Activated CD8-positive, alpha-beta T cell treated with anti-CD3 and anti-CD28 coated beads, Interleukin-2, amount 10 ng/mL, durations not matched to agents 7 days and 5 days (primary cell): ENCODE data around the gene ANKHD1. TPM values are rescaled to one million over a fixed set of nuclear protein-coding genes. Genes with fewer than 3 reads are reported as not detected.

Experiments
- ATAC-seq: fragments of 150-1000 bp; cut with Tn5 transposase; one replicate; pipeline ENCODE4 v1.10.0; 2021; ENCODE audit warnings: moderate library complexity
- CTCF ChIA-PET: fragments of 350-600 bp; sonication (Branson Sonifier 250); formaldehyde crosslinking; loops from one replicate; lab custom pipeline; 2021; ENCODE audit warnings: antibody characterized with exemption; lab: Charles Lee
- POLR2A ChIA-PET: fragments of 350-600 bp; sonication (Branson Sonifier 250); formaldehyde crosslinking; loops from one replicate; lab custom pipeline; 2021; ENCODE audit warnings: antibody characterized with exemption; lab: Charles Lee
- DNase-seq: peaks from one replicate; pipeline ENCODE4 v3.0.0-alpha.2; 2020
- H3K27ac Mint-ChIP-seq: one replicate; pipeline ENCODE4 v1.8.0; 2021; ENCODE audit warnings: mild to moderate bottlenecking, mixed read lengths
- H3K27me3 Mint-ChIP-seq: one replicate; pipeline ENCODE4 v1.8.0; 2021; ENCODE audit warnings: low read depth, mixed read lengths
- H3K36me3 Mint-ChIP-seq: one replicate; pipeline ENCODE4 v1.8.0; 2021; ENCODE audit warnings: low read depth, mixed read lengths
- H3K4me1 Mint-ChIP-seq: one replicate; pipeline ENCODE4 v1.8.0; 2021; ENCODE audit warnings: low read depth, mixed read lengths
- H3K4me3 Mint-ChIP-seq: one replicate; pipeline ENCODE4 v1.8.0; 2021; ENCODE audit warnings: mild to moderate bottlenecking, mixed read lengths
- H3K9me3 Mint-ChIP-seq: one replicate; pipeline ENCODE4 v1.8.0; 2022; ENCODE audit warnings: mixed read lengths; ENCODE audit not compliant: insufficient read depth
- total RNA-seq, 2 experiments: library from RNA; stranded (reverse); gene quantifications; one replicate each; pipeline ENCODE4 v1.2.3, GENCODE V29; 2021

Gene ANKHD1
- total RNA-seq, 2 experiments from 2014 or later, result 108 to 112 TPM

- POLR2A ChIA-PET, result interaction anchor here (0.6 to 1.9 kb wide), 3 partner anchors 8 to 83 kb away, joined by 3 to 39 read pairs (median 4); partner anchors contain the start of genes EIF4EBP3 and TMCO6
- ATAC-seq (peak; percentile 21), DNase-seq (no peak)
- Mint-ChIP-seq H3K4me1 (peaks cover 49% of the 10 kb centered on the region), H3K27ac (peak overlapping the region; percentile 82), H3K4me3 (peak overlapping the region; percentile 77), H3K27me3 (no peaks in the 10 kb centered on the region), H3K36me3 (peaks cover 39% of the 10 kb centered on the region), H3K9me3 (no peaks in the 10 kb centered on the region)
- CTCF ChIA-PET, result interaction anchor here (0.6 to 2.7 kb wide), 2 partner anchors 9 to 86 kb away, joined by 3 to 15 read pairs; partner anchors contain the start of gene EIF4EBP3
Measured at GRCh38 chr5:140556438-140556837, 154.8 kb downstream of the ANKHD1 start.

GRCh38 chr5:140557136-140557805 lies 155.6 kb downstream of the ANKHD1 start, which contains the start of gene SRA1:
TSS of gene SRA1 (minus strand) at chr5:140557473. CDS start at chr5:140557452, 21 bp downstream.
- ChIA-PET CTCF (interaction anchor here (0.9 to 2.7 kb wide), 2 partner anchors 10 to 91 kb away, joined by 3 to 15 read pairs; partner anchors contain the start of genes EIF4EBP3 and IK), POLR2A (interaction anchor here (0.6 to 1.9 kb wide), 13 partner anchors 9 to 156 kb away, joined by 3 to 39 read pairs (median 4); partner anchors contain the start of genes EIF4EBP3, HARS1, HARS2 and IK)
- Mint-ChIP-seq H3K9me3 (no peaks in the 10 kb centered on the region), H3K27ac (peak within 1 kb of the TSS; percentile 82), H3K27me3 (no peaks in the 10 kb centered on the region), H3K4me1 (peaks cover 46% of the 10 kb centered on the region), H3K36me3 (peaks cover 38% of the 10 kb centered on the region), H3K4me3 (peak within 1 kb of the TSS; percentile 77)
- DNase-seq, result peak; percentile 90
- ATAC-seq, result peak; percentile 96

GRCh38 chr5:140557965-140558364 lies 156.3 kb downstream of the ANKHD1 start:
- no peaks in the 10 kb centered on the region for H3K27me3 Mint-ChIP-seq
- no peaks in the 10 kb centered on the region for H3K9me3 Mint-ChIP-seq
- H3K4me1 Mint-ChIP-seq, result peaks cover 46% of the 10 kb centered on the region
- DNase-seq, result no peak
- peaks cover 33% of the 10 kb centered on the region for H3K36me3 Mint-ChIP-seq
- ChIA-PET CTCF (interaction anchor here (2.7 kb wide), 1 partner anchor 11 kb away, joined by 15 read pairs; the partner anchor contains the start of gene EIF4EBP3), POLR2A (interaction anchor here (0.6 to 1.9 kb wide), 11 partner anchors 8 to 157 kb away, joined by 3 to 39 read pairs (median 4); partner anchors contain the start of genes EIF4EBP3, HARS1, HARS2 and IK)
- ATAC-seq, result no peak
- H3K4me3 Mint-ChIP-seq, result peak overlapping the region; percentile 77
- peak overlapping the region; percentile 82 for H3K27ac Mint-ChIP-seq

- ATAC-seq, result no peak
- no peak overlapping the region for H3K27ac Mint-ChIP-seq
- H3K27me3 Mint-ChIP-seq, result no peaks in the 10 kb centered on the region
- POLR2A ChIA-PET, result interaction anchor here (0.5 to 1.9 kb wide), 4 partner anchors 10 to 89 kb away, joined by 3 to 39 read pairs (median 5); partner anchors contain the start of genes EIF4EBP3, IK and NDUFA2
- CTCF ChIA-PET, result interaction anchor here (0.9 kb wide), 1 partner anchor 11 kb away, joined by 4 read pairs; the partner anchor contains the start of gene EIF4EBP3
- no peak overlapping the region for H3K4me3 Mint-ChIP-seq
- H3K36me3 Mint-ChIP-seq, result peaks cover 28% of the 10 kb centered on the region
- no peaks in the 10 kb centered on the region for H3K9me3 Mint-ChIP-seq
- H3K4me1 Mint-ChIP-seq, result peaks cover 46% of the 10 kb centered on the region
- DNase-seq, result no peak
Measured at GRCh38 chr5:140558542-140558941, 156.9 kb downstream of the ANKHD1 start.

- H3K27me3 Mint-ChIP-seq, result no peaks in the 10 kb centered on the region
- ChIA-PET CTCF (no interaction called here), POLR2A (no interaction called here)
- ATAC-seq (no peak), DNase-seq (no peak)
- peaks cover 38% of the 10 kb centered on the region for H3K4me1 Mint-ChIP-seq
- no peaks in the 10 kb centered on the region for H3K9me3 Mint-ChIP-seq
- H3K36me3 Mint-ChIP-seq, result peaks cover 18% of the 10 kb centered on the region
- H3K27ac Mint-ChIP-seq, result no peak overlapping the region
- H3K4me3 Mint-ChIP-seq, result no peak overlapping the region
Measured at GRCh38 chr5:140560227-140560626, 158.6 kb downstream of the ANKHD1 start.

- Mint-ChIP-seq H3K4me3 (no peak overlapping the region), H3K27ac (no peak overlapping the region)
- POLR2A ChIA-PET, result interaction anchor here (0.7 to 1.2 kb wide), 3 partner anchors 11 to 78 kb away, joined by 3 to 5 read pairs (median 3); partner anchors contain the start of gene EIF4EBP3
Measured at GRCh38 chr5:140561753-140562523, 160.3 kb downstream of the ANKHD1 start.

GRCh38 chr5:140563596-140563995 lies 162.0 kb downstream of the ANKHD1 start:
- H3K36me3 Mint-ChIP-seq, result peaks cover 29% of the 10 kb centered on the region
- H3K27ac Mint-ChIP-seq, result peak overlapping the region; percentile 93
- DNase-seq (no peak), ATAC-seq (no peak)
- H3K27me3 Mint-ChIP-seq, result no peaks in the 10 kb centered on the region
- peaks cover 46% of the 10 kb centered on the region for H3K4me1 Mint-ChIP-seq
- ChIA-PET CTCF (interaction anchor here (0.6 kb wide), 1 partner anchor 163 kb away, joined by 3 read pairs; no protein-coding TSS in a partner anchor), POLR2A (interaction anchor here (1.3 to 3.1 kb wide), 5 partner anchors 16 to 161 kb away, joined by 3 to 21 read pairs (median 5); partner anchors contain the start of genes ANKHD1, EIF4EBP3, IK and NDUFA2)
- no peaks in the 10 kb centered on the region for H3K9me3 Mint-ChIP-seq
- peak overlapping the region; percentile 89 for H3K4me3 Mint-ChIP-seq

More at GRCh38 chr5:140561753-140562523, 160.3 kb downstream of the ANKHD1 start:
- no peaks in the 10 kb centered on the region for H3K9me3 Mint-ChIP-seq
- CTCF ChIA-PET, result interaction anchor here (1.0 kb wide), 1 partner anchor 9 kb away, joined by 5 read pairs; no protein-coding TSS in a partner anchor
- H3K36me3 Mint-ChIP-seq, result peaks cover 14% of the 10 kb centered on the region
- H3K27me3 Mint-ChIP-seq, result no peaks in the 10 kb centered on the region
- H3K4me1 Mint-ChIP-seq, result peaks cover 38% of the 10 kb centered on the region
- ATAC-seq (no peak), DNase-seq (no peak)

- ChIA-PET CTCF (interaction anchor here (0.7 to 1.0 kb wide), 3 partner anchors 16 to 192 kb away, joined by 3 read pairs; partner anchors contain the start of genes IK and NDUFA2), POLR2A (interaction anchor here (1.3 to 3.1 kb wide), 6 partner anchors 17 to 162 kb away, joined by 3 to 21 read pairs (median 4); partner anchors contain the start of genes ANKHD1, EIF4EBP3, IK and NDUFA2)
- ATAC-seq (peak; percentile 92), DNase-seq (peak; percentile 99)
- Mint-ChIP-seq H3K27ac (peak within 1 kb of the TSS; percentile 93), H3K36me3 (peaks cover 34% of the 10 kb centered on the region), H3K4me3 (peak within 1 kb of the TSS; percentile 89), H3K9me3 (no peaks in the 10 kb centered on the region), H3K4me1 (peaks cover 54% of the 10 kb centered on the region), H3K27me3 (no peaks in the 10 kb centered on the region)
Measured at GRCh38 chr5:140564196-140565023, 162.8 kb downstream of the ANKHD1 start, which contains the start of the genes APBB3 and SLC35A4. TSS of gene APBB3 (minus strand) at chr5:140564598. CDS start at chr5:140564245, 353 bp downstream. TSS of gene SLC35A4 (plus strand) at chr5:140564828. CDS start at chr5:140567170, 2,342 bp downstream.

GRCh38 chr5:140565024-140565779 lies 163.6 kb downstream of the ANKHD1 start:
- Mint-ChIP-seq H3K36me3 (peaks cover 38% of the 10 kb centered on the region), H3K4me1 (peaks cover 62% of the 10 kb centered on the region), H3K27me3 (no peaks in the 10 kb centered on the region), H3K4me3 (peak overlapping the region; percentile 89), H3K27ac (peak overlapping the region; percentile 93), H3K9me3 (no peaks in the 10 kb centered on the region)
- ATAC-seq, result no peak
- ChIA-PET POLR2A (interaction anchor here (0.6 to 3.1 kb wide), 8 partner anchors 8 to 276 kb away, joined by 3 to 21 read pairs (median 4); partner anchors contain the start of genes EIF4EBP3, IK, NDUFA2 and SRA1), CTCF (interaction anchor here (0.7 to 1.0 kb wide), 4 partner anchors 17 to 192 kb away, joined by 3 to 4 read pairs (median 3); partner anchors contain the start of gene EIF4EBP3)
- DNase-seq, result no peak
